HG03354 (cell line): ENCODE data around the gene IQCH.
"Not testable (repeated sequence)": the region's sequence is repeated elsewhere in the genome, so short reads cannot be mapped to it uniquely, and the experiment has no call there.

Source experiments
- ATAC-seq: cut with Tn5 transposase; IDR thresholded peaks from one replicate; pipeline ENCODE4 v1.9.1; 2021; ENCODE audit warnings: mild to moderate bottlenecking; ENCODE audit not compliant: unreplicated experiment, poor library complexity, severe bottlenecking

The IQCH gene

DNA sequence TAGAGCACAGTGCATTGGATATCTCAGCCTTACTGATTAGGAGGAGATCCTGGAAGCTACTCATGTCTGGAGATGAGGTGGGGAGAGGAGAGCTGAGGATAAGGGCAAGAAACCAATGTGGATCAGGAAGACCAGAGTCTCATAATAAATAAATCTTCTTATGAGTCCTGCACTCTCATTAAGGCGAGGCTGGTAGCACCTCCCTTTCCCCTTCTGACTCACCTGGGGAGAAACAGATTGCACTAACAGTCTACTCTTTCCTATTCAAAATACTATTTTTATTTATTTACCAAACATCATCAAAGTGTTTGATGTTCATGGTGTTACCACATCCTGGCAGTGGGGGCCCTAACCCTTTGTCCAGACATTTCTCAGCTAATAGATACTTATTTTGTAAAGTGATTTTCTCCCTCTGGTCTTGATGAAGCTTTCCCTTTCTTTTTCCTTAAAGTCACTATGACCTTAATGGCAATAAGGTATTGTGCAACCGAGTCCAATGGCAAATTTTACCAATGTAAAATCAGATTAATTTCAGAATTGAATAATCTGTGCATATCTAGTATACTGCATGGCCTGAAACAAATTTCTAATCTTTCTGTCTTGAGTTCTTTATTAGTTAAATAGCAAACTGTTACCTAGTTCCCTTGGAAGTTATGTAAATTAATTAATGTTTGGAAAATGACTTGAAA, 81.1 kb downstream of the IQCH start:
- ATAC-seq, result no peak

DNA sequence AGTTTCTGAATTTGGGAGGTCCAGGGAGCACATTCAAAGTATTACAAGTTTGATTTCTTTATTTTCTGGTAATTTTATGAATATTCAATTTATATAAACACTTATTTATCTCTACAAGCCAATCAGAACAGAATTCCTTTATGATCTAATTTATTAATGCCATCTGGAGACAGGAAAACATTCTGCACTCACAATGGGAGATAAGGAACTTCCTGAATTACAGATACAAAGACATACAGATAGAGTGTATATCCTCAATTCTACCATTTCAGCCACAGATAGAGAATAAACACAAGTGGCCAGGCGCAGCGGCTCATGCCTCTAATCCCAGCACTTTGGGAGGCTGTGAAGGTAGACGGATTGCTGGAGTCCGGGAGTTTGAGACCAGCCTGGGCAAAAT, 86.0 kb downstream of the IQCH start:
- no peak for ATAC-seq

DNA sequence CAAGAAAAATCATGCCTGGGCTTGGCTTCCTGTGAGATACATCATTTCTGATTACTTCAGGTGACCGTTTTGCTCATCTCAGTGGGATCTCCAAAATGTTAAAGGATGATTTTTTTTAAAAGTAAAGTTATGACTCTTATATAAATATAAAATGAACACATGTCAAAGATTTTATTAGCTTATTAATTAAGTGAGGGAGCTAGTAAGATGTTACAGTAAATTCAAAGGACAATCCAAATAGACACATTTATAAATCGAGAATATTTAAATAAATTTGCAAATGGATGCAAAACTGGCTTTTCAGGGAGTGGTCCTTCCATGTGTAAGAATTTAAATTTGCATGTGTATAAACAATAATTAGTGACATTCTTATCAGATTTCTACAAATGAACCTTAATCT, 87.0 kb downstream of the IQCH start:
- ATAC-seq, result no peak

DNA sequence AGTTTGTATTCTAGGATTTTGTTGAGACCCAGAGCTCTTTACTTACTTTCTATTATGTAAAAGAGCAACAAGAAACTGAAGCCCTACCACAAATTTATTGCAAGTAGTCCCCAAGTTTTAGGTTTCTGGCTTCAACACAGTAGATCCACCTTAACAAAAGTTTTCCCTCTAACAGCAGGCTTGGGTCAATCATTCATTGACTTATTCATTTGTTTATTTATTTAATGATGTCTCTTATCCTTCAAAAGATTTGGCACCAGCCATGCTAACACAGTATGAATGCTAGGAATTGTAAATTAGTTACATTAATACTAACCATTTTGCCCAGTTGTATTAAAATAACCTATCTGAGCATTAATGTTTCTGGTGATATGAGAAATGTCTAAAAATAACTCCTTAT, 88.6 kb downstream of the IQCH start:
- no peak for ATAC-seq

DNA sequence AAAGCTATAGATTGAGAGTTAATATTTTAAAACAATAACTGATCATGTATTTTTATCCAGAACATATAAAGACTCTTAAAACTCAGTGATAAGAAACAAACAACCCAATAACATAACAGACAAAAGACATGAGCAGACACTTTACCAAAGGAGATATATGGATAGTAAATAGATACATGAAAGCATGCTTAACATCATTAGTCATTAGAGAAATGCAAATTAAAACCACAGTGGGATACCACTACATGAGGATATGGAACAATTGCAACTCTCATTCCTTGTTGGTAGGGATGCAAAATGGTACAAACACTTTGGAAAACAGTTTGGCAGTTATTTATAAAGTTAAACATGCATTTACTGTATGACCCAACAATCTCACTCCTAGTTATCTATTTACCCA, 95.0 kb downstream of the IQCH start:
- no peak for ATAC-seq

DNA sequence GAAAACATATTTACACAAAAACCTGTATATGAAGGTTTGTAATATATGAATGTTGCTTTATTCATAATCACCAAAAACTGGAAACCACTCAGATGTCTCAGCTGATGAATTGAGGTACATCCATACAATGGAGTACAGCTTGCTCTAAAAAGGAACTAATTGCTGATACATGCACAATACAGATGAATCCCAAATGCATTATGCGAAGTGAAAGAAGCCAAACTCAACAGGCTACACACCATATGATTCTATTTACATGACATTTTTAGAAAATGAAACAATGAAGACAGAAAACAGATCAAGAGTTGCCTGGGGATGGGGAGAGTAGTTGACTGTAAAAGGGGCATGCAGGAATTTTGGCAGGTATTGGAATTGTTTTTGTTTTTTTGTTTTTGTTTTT, 95.5 kb downstream of the IQCH start:
- no peak for ATAC-seq

DNA sequence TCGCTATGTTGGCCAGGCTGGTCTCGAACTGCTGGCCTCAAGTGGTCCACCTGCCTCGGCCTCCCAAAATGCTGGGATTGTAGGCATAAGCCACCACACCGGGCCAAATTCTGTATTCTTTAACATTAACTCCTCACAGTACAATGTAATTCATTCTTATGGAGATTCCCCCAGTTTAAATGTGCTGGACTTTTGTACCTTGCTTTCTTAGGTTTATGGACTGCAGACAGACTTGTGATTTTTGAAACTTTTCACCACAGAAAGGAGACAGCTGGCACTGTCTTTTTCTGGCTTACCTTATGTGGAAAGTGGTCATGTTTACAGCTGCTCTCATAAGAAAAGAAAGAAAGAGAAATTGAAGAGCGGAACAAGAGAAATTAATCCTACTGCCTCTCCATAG, 103.8 kb downstream of the IQCH start:
- no peak for ATAC-seq

DNA sequence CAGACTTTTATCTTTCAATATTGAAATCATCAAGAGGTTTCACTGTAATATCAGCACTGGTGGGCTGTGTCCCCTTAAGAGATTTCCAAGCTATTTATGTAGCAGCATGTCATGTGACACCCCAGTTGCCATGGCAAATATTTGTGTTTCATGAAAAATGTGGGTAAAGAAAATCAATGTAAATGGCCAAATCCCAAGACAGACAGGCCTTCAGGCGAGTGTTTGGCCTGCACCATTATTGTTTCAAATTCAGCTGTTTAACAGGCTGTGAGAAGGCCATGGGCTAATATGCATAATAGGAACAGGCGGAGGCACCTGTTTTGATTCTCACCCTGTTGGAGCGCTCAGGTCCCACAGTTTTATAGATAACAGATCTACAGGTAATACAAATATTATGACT, 104.2 kb downstream of the IQCH start:
- ATAC-seq, result no peak

DNA sequence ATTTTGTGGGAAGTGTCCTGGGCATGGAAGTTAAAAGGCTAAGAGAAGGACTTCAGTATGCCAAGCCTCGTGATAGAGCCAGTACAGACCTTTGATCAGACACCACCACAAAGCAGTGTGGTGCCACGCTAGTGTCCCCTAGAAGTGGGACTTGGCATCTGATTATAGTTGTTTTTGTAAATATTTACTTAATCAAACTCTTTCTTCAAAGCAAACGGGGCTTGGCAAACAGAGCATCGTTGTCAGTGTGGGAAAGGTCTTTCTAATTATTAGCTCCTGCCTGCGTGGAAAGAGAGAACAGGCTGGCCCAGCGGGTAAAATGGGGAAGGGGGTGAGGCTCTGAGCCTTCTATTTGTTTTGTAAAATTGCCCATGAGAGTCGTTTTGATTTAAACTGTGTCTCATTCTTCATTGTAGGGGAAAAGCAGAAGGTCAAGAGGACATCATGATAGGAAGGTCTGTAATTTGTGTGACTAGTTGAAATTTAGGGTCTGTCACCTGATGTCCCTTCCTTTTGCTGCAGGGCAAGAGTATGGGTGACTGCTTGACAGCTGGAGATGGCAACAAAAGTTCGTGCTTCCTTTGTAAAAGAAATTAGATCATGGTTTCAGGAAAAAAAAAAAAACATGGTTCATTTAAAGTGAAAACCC, 105.0 kb downstream of the IQCH start:
- no peak for ATAC-seq

DNA sequence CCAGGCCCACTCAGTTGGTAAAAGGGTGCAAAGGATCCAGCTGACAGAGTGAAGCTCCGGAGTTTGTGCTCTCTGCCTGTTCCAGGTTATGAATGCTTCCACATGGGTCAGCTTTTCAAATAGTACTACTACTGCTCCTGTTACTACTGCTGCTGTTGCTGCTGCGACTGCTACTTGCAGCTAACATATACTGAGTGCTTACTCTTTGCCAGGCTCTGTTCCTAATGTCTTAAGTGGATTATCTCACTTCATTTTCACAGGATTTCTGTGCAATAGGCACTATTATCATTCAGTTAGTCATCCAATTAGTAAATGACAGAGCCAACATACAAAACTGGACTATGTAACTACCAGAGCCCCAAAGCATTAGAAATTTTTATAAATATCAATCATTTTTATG, 106.5 kb downstream of the IQCH start:
- no peak for ATAC-seq

DNA sequence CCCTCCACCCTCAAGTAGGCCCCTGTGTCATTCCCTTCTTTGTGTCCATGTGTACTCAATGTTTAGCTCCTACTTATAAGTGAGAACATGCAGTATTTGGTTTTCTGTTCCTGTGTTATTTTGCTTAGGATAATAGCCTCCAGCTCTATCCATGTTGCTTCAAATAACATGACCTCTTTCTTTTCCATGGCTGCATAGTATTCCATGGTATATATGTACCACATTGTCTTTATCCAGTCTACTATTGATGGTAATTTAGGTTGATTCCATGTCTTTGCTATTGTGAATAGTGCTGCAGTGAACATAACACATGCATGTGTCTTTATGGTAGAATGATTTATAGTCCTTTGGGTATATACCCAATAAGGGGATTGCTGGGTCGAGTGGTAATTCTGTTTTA, 109.1 kb downstream of the IQCH start:
- ATAC-seq, result not testable (repeated sequence)

DNA sequence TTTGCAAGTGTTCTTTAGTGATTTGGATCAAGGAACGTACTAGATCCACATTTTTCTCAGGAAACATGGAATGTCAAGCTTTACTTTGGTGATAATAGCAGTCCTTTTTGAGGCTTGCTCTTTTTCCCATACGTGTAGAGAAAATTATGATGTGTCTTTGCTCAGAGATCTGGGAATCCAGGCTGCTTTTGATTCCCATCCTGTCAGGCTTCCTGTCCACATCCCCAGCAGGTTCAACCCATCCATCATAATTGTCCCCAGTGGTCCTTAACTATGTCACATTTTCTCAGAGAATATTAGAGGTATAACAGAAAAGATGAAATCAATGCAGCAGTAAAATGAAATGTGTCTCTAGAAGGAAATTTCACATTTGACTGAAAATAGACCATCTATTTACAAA, 111.4 kb downstream of the IQCH start:
- ATAC-seq, result no peak

DNA sequence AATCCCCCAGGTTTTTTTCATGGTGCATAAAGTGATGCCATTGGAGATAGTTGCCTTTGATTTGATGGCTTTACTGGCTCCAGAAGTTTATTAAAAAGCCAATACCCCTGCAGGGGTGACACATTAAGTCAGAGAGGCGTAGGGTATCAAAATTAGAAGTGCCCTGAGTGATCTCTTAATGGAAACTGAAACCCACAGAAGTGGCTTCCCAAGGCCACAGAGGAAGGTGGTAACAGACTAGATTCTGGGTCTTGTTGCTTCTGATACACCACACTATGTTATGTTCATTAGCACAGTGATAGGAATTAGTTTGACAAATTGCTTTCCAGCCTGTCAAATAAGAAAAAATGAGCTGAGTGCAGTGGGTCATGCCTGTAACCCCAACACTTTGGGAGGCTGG, 112.3 kb downstream of the IQCH start:
- ATAC-seq, result no peak

DNA sequence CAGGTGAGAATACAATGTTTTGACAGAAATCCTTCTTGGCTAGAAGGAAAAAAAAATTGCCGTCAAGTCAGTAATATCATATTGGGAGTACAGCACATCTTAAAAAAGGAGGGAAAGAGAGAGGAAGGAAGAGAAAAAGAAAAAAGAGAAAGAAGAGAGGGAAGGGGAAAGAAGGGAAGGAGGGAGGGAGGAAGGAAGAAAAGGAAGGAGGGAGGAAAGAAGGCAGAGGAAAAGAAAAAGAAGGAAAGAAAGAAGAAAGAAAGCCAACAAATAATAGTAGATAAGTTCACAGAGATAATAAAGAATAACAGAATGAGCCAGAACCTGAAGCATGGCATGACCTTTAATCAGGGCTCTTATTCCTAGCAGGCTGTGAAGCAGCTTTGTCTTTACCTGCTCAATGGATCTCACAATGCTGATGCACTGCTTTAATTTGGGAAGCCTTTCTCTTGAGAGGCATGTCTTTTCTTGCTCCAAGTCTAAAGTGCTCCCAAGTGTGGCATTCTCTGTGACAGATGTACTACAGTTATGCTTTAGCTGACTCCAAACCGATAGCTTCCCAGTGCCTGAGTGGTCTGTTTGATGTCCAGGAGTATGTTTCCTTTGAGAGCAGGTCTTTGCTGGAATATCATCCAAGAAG, 114.9 kb downstream of the IQCH start:
- no peak for ATAC-seq

DNA sequence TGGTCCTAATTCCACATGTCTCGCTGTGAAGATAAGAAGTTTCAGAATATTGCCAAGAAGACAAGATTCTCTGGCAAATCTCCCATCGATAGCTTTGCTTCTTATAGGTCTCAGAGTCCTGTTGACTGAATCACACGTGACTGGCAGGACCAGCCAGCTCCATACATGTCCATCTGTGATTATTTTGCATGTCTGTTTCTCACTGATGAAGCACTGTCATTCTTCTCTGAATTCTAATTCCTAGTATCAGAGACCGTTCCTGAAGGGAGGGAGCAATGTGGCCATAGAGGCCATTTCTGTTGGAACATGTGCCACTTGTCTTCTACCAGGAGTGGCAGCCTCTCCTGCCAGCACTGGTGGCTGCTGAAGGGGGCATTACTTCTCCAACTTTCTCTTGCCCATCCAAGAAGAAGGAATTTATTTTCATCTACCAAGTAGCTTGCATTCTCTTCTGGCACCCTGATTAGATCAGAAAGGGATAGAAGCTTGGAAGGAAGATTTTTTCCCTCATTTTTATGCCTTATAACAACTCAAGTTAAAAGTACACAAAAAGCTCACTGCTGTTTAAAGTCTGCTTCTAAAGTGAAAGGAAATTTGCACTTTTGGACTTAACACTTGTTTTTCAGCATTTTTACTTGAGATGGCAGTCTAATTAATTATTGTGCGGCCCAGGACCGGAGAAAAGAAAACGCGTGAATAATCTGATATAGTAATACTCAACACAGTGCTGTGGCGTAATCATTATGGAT, 115.8 kb downstream of the IQCH start:
- no peak for ATAC-seq

DNA sequence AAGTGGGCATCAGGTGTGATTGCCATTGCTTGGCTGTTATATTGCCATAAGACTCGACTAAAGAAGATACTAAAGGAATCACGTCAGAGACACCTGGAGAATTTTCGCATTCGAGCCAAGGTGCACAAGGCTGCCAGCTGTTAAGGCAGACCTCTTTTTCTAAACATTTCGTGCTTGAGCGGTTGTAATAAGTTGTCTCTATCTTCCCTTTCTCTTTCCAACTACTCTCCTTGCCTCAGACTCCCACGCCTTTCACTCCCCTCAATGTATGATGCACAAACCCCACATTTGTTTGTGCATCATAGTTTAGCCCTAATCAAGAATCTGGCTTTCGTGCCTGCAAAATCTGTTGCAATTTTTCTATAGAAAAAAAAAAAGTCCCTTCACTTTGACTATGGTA, 118.0 kb downstream of the IQCH start:
- no peak for ATAC-seq

DNA sequence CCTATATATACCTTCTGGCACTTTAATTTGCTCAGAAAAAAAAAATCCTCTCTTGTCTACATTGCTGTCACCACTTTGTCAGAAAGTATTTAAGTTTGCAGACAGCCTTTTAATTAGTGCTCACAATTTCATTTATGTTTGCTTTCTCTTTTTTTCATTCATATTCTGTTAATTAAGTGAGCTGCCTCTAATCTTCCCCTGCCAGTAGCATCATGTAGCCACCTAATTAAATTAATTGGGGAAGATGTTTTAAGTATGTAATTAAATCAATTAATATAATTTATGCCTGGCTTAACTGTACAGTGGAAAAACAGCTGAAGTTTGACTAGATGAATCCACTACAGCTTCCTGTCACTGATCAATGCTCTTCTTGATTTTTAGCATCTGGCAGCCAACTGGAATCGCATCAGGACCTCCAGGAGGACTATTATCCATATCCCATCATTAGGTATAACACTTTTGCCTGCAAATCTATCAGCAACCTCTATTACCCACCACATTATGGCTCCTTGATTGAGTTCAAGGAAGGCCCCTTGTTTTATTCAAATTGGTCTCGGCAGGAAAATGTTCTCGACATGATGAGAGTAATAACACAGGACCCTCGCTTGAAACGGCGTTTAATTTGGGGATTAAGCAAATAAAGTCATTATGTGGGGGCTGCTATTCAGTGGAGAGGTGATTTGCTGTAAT, 118.5 kb downstream of the IQCH start:
- ATAC-seq, result no peak

DNA sequence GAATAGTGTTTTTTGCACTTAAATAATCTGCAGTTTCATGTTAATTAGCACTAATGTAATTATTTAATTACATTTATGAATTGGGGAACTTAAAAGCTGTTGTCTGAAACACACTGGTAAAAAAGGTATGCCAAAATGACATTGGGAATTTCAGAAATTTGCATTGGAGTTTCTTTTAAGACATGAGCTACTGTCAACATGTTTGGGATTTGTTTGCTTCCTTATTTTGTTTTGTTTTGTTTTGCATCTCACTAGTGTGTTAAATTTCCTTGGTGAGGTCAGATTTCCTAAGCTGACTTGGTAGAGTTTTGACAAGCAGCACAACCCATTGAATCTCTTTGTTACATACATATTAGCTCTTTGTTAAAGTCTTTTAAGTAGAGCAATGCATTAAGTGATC, 119.4 kb downstream of the IQCH start:
- no peak for ATAC-seq

DNA sequence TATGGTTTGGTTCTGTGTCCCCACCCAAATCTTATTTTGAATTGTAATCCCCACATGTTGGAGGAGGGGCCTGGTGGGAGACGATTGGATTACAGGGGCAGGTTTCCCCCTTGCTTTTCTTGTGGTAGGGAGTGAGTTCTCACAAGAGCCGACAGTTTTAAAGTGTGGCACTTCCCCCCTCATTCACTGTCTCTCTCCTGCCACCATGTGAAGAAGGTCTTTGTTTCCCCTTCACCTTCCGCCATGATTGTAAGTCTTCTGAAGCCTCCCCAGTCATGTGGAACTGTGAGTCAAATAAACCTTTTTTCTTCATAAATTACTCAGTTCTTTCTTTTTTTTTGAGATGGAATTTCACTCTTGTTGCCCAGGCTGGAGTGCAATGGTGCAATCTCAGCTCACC, 124.9 kb downstream of the IQCH start:
- no peak for ATAC-seq

DNA sequence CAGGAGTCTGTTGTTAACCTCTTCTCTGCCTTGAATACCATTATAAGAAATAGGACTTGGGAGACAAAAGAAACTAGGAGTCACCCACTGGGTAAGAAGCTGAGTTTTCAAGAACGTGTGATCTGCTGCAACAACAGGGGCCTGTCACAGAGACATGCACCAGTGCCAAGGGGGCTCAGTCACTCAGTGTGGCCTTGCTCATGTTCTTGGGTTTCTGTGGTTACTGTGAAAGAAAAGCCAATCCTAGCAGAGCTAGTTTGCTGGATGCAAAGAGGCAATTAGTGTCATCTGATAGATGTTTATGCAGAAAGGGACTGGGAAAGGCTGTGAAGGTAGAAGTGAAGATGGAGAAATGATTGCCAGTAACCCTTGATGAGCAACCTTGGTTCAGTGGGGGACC, 126.3 kb downstream of the IQCH start:
- ATAC-seq, result no peak
